H1 (cell line): ENCODE results near the gene GCNT1. TPM values are rescaled to one million over a fixed set of nuclear protein-coding genes. Genes with fewer than 3 reads are reported as not detected.

Source experiments
- CTCF ChIA-PET: fragments of 300-600 bp; sonication (Branson Sonifier 250); formaldehyde crosslinking; loops from one replicate; lab custom pipeline; 2021; ENCODE audit not compliant: partially characterized antibody; lab: Charles Lee
- POLR2A ChIA-PET: fragments of 300-600 bp; sonication (Branson Sonifier 250); formaldehyde crosslinking; loops from one replicate; lab custom pipeline; 2021; ENCODE audit warnings: inconsistent platforms; ENCODE audit not compliant: partially characterized antibody; lab: Charles Lee
- DNase-seq, 2 experiments: peaks; one replicate each; pipeline versions ENCODE4 v3.0.0 to v3.0.0-alpha.2; 2010 to 2022; ENCODE audit warnings: low spot score in 2 of 2, low read depth in 1 of 2, mixed read lengths in 1 of 2
- FAIRE-seq: peaks from 2 replicates; lab custom pipeline; 2011; peaks lifted over from hg19 to GRCh38; lab: Jason Lieb, UNC
- H2AFZ ChIP-seq: 2 replicates; pipeline ENCODE4 v1.8.1; 2012; ENCODE audit warnings: low read length, inconsistent platforms
- H2AK5ac ChIP-seq: 2 replicates; pipeline ENCODE4 v1.6.1; 2013; ENCODE audit warnings: low read depth, low read length
- H2BK120ac ChIP-seq: replicated peaks from 2 replicates; pipeline ENCODE3; 2013; ENCODE audit warnings: low read depth, low read length, inconsistent platforms
- H2BK12ac ChIP-seq: 2 replicates; pipeline ENCODE4 v1.6.1; 2013; ENCODE audit warnings: low read depth, low read length
- H2BK15ac ChIP-seq: 2 replicates; pipeline ENCODE4 v1.6.1; 2013; ENCODE audit warnings: low read length
- H2BK20ac ChIP-seq: 2 replicates; pipeline ENCODE4 v1.6.1; 2013; ENCODE audit warnings: low read length
- H2BK5ac ChIP-seq: 2 replicates; pipeline ENCODE4 v1.6.1; 2013; ENCODE audit warnings: low read depth, low read length
- H3K14ac ChIP-seq: 2 replicates; pipeline ENCODE4 v1.6.1; 2013; ENCODE audit warnings: inconsistent platforms; ENCODE audit not compliant: insufficient read length
- H3K18ac ChIP-seq: 2 replicates; pipeline ENCODE4 v1.6.1; 2013; ENCODE audit warnings: low read length; ENCODE audit errors: extremely low read depth
- H3K23ac ChIP-seq: 2 replicates; pipeline ENCODE4 v1.6.1; 2013; ENCODE audit warnings: inconsistent platforms; ENCODE audit not compliant: insufficient read length
- H3K23me2 ChIP-seq: 2 replicates; pipeline ENCODE4 v1.6.1; 2013; ENCODE audit warnings: low read depth, low read length
- H3K27ac ChIP-seq: 2 replicates; pipeline ENCODE4 v1.6.1; 2011; ENCODE audit warnings: low read depth, low read length, inconsistent platforms
- H3K27me3 ChIP-seq, 4 experiments: replicated peaks in 1 of 4; 1 replicate in 1 of 4; 2 replicates in 3 of 4; pipeline versions ENCODE4 v1.6.1 to v1.8.1; 2011 to 2013; ENCODE audit warnings: low read length in 3 of 4, mild to moderate bottlenecking in 3 of 4, inconsistent platforms in 2 of 4, mixed read lengths in 2 of 4, moderate library complexity in 1 of 4; ENCODE audit not compliant: control insufficient read depth in 3 of 4, insufficient read depth in 3 of 4; ENCODE audit errors: extremely low read depth in 1 of 4
- H3K36me3 ChIP-seq, 4 experiments: 2 replicates each; pipeline versions ENCODE4 v1.6.1 to v1.8.1; 2011 to 2013; ENCODE audit warnings: mild to moderate bottlenecking in 4 of 4, low read length in 3 of 4, moderate library complexity in 2 of 4, control low read depth in 1 of 4, inconsistent platforms in 1 of 4; ENCODE audit not compliant: insufficient read depth in 4 of 4, control insufficient read depth in 2 of 4
- H3K4ac ChIP-seq: replicated peaks from 2 replicates; pipeline ENCODE3; 2013; ENCODE audit warnings: low read length, low read depth, mixed read lengths, inconsistent platforms; ENCODE audit not compliant: insufficient read length
- H3K4me1 ChIP-seq, 4 experiments: replicated peaks in 1 of 4; 1 replicate in 1 of 4; 2 replicates in 3 of 4; pipeline versions ENCODE4 v1.6.1 to v1.8.1; 2011 to 2013; ENCODE audit warnings: low read length in 3 of 4, inconsistent platforms in 2 of 4, mixed read lengths in 1 of 4; ENCODE audit not compliant: insufficient read depth in 4 of 4, control insufficient read depth in 3 of 4
- H3K4me2 ChIP-seq, 2 experiments: 2 replicates each; pipeline versions ENCODE4 v1.6.1 to v1.8.1; 2011 to 2013; ENCODE audit warnings: low read depth in 2 of 2, low read length in 2 of 2, control low read depth in 1 of 2, inconsistent platforms in 1 of 2, mild to moderate bottlenecking in 1 of 2; ENCODE audit not compliant: insufficient read depth in 1 of 2
- H3K4me3 ChIP-seq, 4 experiments: fragments of 200-600, 300-600 bp in 1 of 4; sonication (generic), shearing (Covaris generic), sonication (Bioruptor Twin) in 1 of 4; 2 replicates each; pipeline versions ENCODE4 v1.5.1 to v1.8.1; 2011 to 2016; ENCODE audit warnings: low read length in 4 of 4, low read depth in 3 of 4, control low read depth in 2 of 4, inconsistent platforms in 2 of 4, mild to moderate bottlenecking in 2 of 4, mixed read lengths in 1 of 4, moderate library complexity in 1 of 4; ENCODE audit not compliant: insufficient read depth in 2 of 4; ENCODE audit errors: extremely low read depth in 1 of 4
- H3K56ac ChIP-seq: replicated peaks from 2 replicates; pipeline ENCODE3; 2013; ENCODE audit warnings: low read depth, mild to moderate bottlenecking, mixed read lengths, low read length, inconsistent platforms; ENCODE audit not compliant: insufficient read length
- H3K79me1 ChIP-seq: 2 replicates; pipeline ENCODE4 v1.6.1; 2013; ENCODE audit warnings: low read depth, low read length, control low read depth
- H3K79me2 ChIP-seq, 2 experiments: 2 replicates each; pipeline versions ENCODE4 v1.6.1 to v1.8.1; 2012 to 2013; ENCODE audit warnings: low read length in 2 of 2, mild to moderate bottlenecking in 2 of 2, inconsistent platforms in 1 of 2; ENCODE audit not compliant: insufficient read depth in 2 of 2, control insufficient read depth in 1 of 2
- H3K9ac ChIP-seq, 4 experiments: replicated peaks in 1 of 4; 1 replicate in 1 of 4; 2 replicates in 3 of 4; pipeline versions ENCODE4 v1.6.1 to v1.8.1; 2011 to 2013; ENCODE audit warnings: low read depth in 3 of 4, low read length in 3 of 4, control low read depth in 2 of 4, mild to moderate bottlenecking in 2 of 4, moderate library complexity in 2 of 4, inconsistent platforms in 1 of 4; ENCODE audit errors: extremely low read depth in 1 of 4
- H3K9me3 ChIP-seq, 2 experiments: 2 replicates each; pipeline versions ENCODE4 v1.6.1 to v1.8.1; 2012 to 2013; ENCODE audit warnings: mild to moderate bottlenecking in 2 of 2, moderate library complexity in 2 of 2, control low read depth in 1 of 2, inconsistent platforms in 1 of 2, low read depth in 1 of 2, low read length in 1 of 2, mixed read lengths in 1 of 2; ENCODE audit not compliant: insufficient read depth in 2 of 2
- H4K20me1 ChIP-seq, 2 experiments: replicated peaks in 1 of 2; 2 replicates each; pipeline versions ENCODE3 to v1.8.1; 2011 to 2013; ENCODE audit warnings: inconsistent platforms in 2 of 2, low read length in 2 of 2, mild to moderate bottlenecking in 1 of 2; ENCODE audit not compliant: insufficient read depth in 2 of 2, control insufficient read depth in 1 of 2
- H4K5ac ChIP-seq: 2 replicates; pipeline ENCODE4 v1.6.1; 2013; ENCODE audit warnings: low read length, low read depth, mixed read lengths, inconsistent platforms; ENCODE audit not compliant: insufficient read length
- H4K8ac ChIP-seq: 2 replicates; pipeline ENCODE4 v1.8.0; 2013; ENCODE audit warnings: mild to moderate bottlenecking, moderate library complexity, low read length, inconsistent platforms; ENCODE audit not compliant: insufficient read depth; ENCODE audit errors: extremely low read depth
- H4K91ac ChIP-seq: replicated peaks from 2 replicates; pipeline ENCODE3; 2013; ENCODE audit warnings: low read length, mixed read lengths, inconsistent platforms; ENCODE audit not compliant: insufficient read length
- BCL11A ChIP-seq, 2 experiments: IDR thresholded peaks; one replicate each; pipeline ENCODE4 v1.6.1; 2011; ENCODE audit warnings: low read depth in 2 of 2, low read length in 2 of 2, mild to moderate bottlenecking in 2 of 2
- E2F6 ChIP-seq: IDR thresholded peaks from 2 replicates; pipeline ENCODE4 v1.6.1; 2012; ENCODE audit warnings: inconsistent platforms
- EZH2 ChIP-seq: fragments of 200-600 bp; sonication (generic); IDR thresholded peaks from 2 replicates; pipeline ENCODE4 v1.7.1; 2012; ENCODE audit warnings: low read depth, mild to moderate bottlenecking, moderate library complexity, low read length, inconsistent platforms; ENCODE audit not compliant: severe bottlenecking
- GABPA ChIP-seq: IDR thresholded peaks from 2 replicates; pipeline ENCODE4 v1.6.1; 2011; ENCODE audit warnings: mild to moderate bottlenecking, low read length, moderate library complexity, borderline replicate concordance; ENCODE audit not compliant: insufficient read depth
- HDAC6 ChIP-seq: IDR thresholded peaks from one replicate; pipeline ENCODE4 v1.7.1; 2012; ENCODE audit warnings: low read depth, mild to moderate bottlenecking, inconsistent platforms, low read length, moderate library complexity
- KDM1A ChIP-seq: fragments of 200-600, 300-600 bp; sonication (generic); IDR thresholded peaks from 2 replicates; pipeline ENCODE4 v1.7.1; 2016; ENCODE audit warnings: mild to moderate bottlenecking, low read length, borderline replicate concordance
- KDM5A ChIP-seq: fragments of 200-600 bp; IDR thresholded peaks from 2 replicates; pipeline ENCODE4 v1.7.1; 2012; ENCODE audit warnings: mild to moderate bottlenecking, low read length, inconsistent platforms, mixed read lengths
- MAX ChIP-seq: IDR thresholded peaks from 2 replicates; pipeline ENCODE4 v1.6.1; 2012; ENCODE audit warnings: inconsistent platforms
- NANOG ChIP-seq: IDR thresholded peaks from 2 replicates; pipeline ENCODE4 v1.6.1; 2011; ENCODE audit warnings: low read length, low read depth, mild to moderate bottlenecking, inconsistent platforms; ENCODE audit not compliant: insufficient read depth, poor library complexity, severe bottlenecking
- NRF1 ChIP-seq: IDR thresholded peaks from 2 replicates; pipeline ENCODE4 v1.6.1; 2011; ENCODE audit warnings: mild to moderate bottlenecking, low read depth, low read length, improper control_type of control experiment
- POLR2A ChIP-seq, 2 experiments: IDR thresholded peaks; 1 replicate in 1 of 2; 2 replicates in 1 of 2; pipeline ENCODE4 v1.6.1; 2011; ENCODE audit warnings: low read depth in 2 of 2, low read length in 2 of 2, mild to moderate bottlenecking in 2 of 2; ENCODE audit errors: control extremely low read depth in 1 of 2
- SP2 ChIP-seq: IDR thresholded peaks from 2 replicates; pipeline ENCODE4 v1.6.1; 2012; ENCODE audit warnings: mild to moderate bottlenecking, low read length, inconsistent platforms
- TCF12 ChIP-seq: IDR thresholded peaks from 2 replicates; pipeline ENCODE4 v1.6.1; 2011; ENCODE audit warnings: low read depth, mild to moderate bottlenecking, low read length
- WGBS, 2 experiments: shearing (Covaris generic) in 1 of 2; methylation state at CpG; one replicate each; pipeline versions ENCODE4 v1.1.6 to v1.1.7; 2013 to 2015; ENCODE audit warnings: low lambda C conversion rate in 2 of 2, mixed read lengths in 2 of 2, inconsistent platforms in 1 of 2, low coverage in 1 of 2, missing lambda C conversion rate in 1 of 2; ENCODE audit not compliant: insufficient replicate concordance in 2 of 2, insufficient coverage in 1 of 2, insufficient read length in 1 of 2; ENCODE audit errors: extremely low coverage in 1 of 2, missing lambda C conversion rate in 1 of 2; 5-methylcytosine and 5-hydroxymethylcytosine counted together
- polyA plus RNA-seq, 7 experiments: library from polyadenylated mRNA; depleted of rRNA in 3 of 7; stranded (reverse) in 5 of 7; unstranded in 2 of 7; fragments of >200 nt in 5 of 7; fragments of 200-250 nt in 2 of 7; gene quantifications; 1 replicate in 5 of 7; 2 replicates in 1 of 7; 4 replicates in 1 of 7; pipeline versions ENCODE4 v1.2.1 to v1.2.3, GENCODE V29; 2011 to 2013; ENCODE audit warnings: missing spikeins in 2 of 7, mixed read lengths in 2 of 7
- total RNA-seq: library from RNA; stranded (reverse); fragmentation: NEBNext Ultra II Directional; extraction: Animal tissue kit (Norgen Biotek cat#: 25700); gene quantifications from 2 replicates; pipeline ENCODE4 v1.2.1, GENCODE V29; 2021

Gene GCNT1
- total and polyA plus RNA-seq, 2 of the 8 experiments (the other 6 are each of a cell fraction or from before 2014, with no cell fraction given), result 13.0 to 16.5 TPM

GRCh38 chr9:76539180-76539579, 80.2 kb downstream of the GCNT1 start:
- Histone ChIP-seq H3K27ac (no peak overlapping the region), H3K9me3 (no peaks in the 10 kb centered on the region), H3K4me2 (no peak overlapping the region), H3K4me1 (no peaks in the 10 kb centered on the region), H3K79me1 (no peaks in the 10 kb centered on the region), H3K4me3 (no peak overlapping the region), H3K27me3 (no peaks in the 10 kb centered on the region), H4K8ac (no peak overlapping the region), H2AK5ac (no peak overlapping the region), H3K4ac (no peak overlapping the region), H3K23ac (no peak overlapping the region), H2BK5ac (no peak overlapping the region), H2BK120ac (no peak overlapping the region), H2AFZ (no peak overlapping the region), H4K91ac (no peak overlapping the region), H3K14ac (no peak overlapping the region), H3K36me3 (no peaks in the 10 kb centered on the region), H2BK20ac (no peak overlapping the region), H4K5ac (no peak overlapping the region), H3K18ac (no peak overlapping the region), H2BK15ac (no peak overlapping the region), H3K9ac (no peak overlapping the region), H3K23me2 (no peaks in the 10 kb centered on the region; the same call in 1 of the 2 replicates), H3K79me2 (no peaks in the 10 kb centered on the region), H3K56ac (no peak overlapping the region), H4K20me1 (no peaks in the 10 kb centered on the region), H2BK12ac (no peak overlapping the region)
- FAIRE-seq (no peak), DNase-seq (no peak)
- POLR2A ChIA-PET, result no interaction called here
- no peak for TF ChIP-seq GABPA
- TF ChIP-seq KDM1A, result no peak
- no peak for TF ChIP-seq KDM5A
- no peak for TF ChIP-seq BCL11A (IDR thresholded peaks at IDR 0.05; ENCODE audit: low read depth in 2 of 2, low read length in 2 of 2)
- no peak for TF ChIP-seq MAX
- no peak for TF ChIP-seq EZH2
- no peak for TF ChIP-seq NRF1
- no peak for TF ChIP-seq POLR2A (IDR thresholded peaks at IDR 0.05; ENCODE audit: control extremely low read depth in 1 of 2, low read depth in 2 of 2, low read length in 2 of 2)
- no peak for TF ChIP-seq HDAC6
- TF ChIP-seq E2F6, result no peak
- TF ChIP-seq NANOG, result no peak
- no peak for TF ChIP-seq TCF12
- TF ChIP-seq SP2, result no peak
- CTCF ChIA-PET, result interaction anchor here (1.4 kb wide), 1 partner anchor 15 kb away, joined by 3 read pairs; no protein-coding TSS in a partner anchor
- WGBS, 2 experiments, result 76% methylated on average over 1 of the region's 1 CpG; no CpG with 5 or more reads in 1 of the 2 experiments
